Heart right ventricle (tissue), 16 donors: ENCODE results near the gene WWOX. TPM values are rescaled to one million over a fixed set of nuclear protein-coding genes. Genes with fewer than 3 reads are reported as not detected.
"Not testable (repeated sequence)": the region's sequence is repeated elsewhere in the genome, so short reads cannot be mapped to it uniquely, and the experiment has no call there.

Experiments
- ATAC-seq, 8 donors: fragments of 200-7000 bp; cut with Tn5 transposase; one replicate each; pipeline ENCODE4 v1.9.1; 2020; ENCODE audit warnings: mild to moderate bottlenecking in 8 of 8, moderate library complexity in 8 of 8, moderate number of reproducible peaks in 1 of 8
- DNase-seq, 2 donors: peaks; one replicate each; pipeline ENCODE4 v3.0.0-alpha.2; 2020
- H3K27ac ChIP-seq, 10 donors: fragments of 200-600 bp; sonication (generic) in 2 of 10; one replicate each; pipeline versions ENCODE4 v1.5.0 to v1.8.0; 2020 to 2022; ENCODE audit warnings: mild to moderate bottlenecking in 3 of 10
- H3K27me3 ChIP-seq, 7 donors: fragments of 200-600 bp; one replicate each; pipeline ENCODE4 v1.8.0; 2021 to 2022; ENCODE audit warnings: mild to moderate bottlenecking in 2 of 7
- H3K36me3 ChIP-seq, 9 donors: fragments of 200-600 bp; sonication (generic) in 1 of 9; one replicate each; pipeline versions ENCODE4 v1.5.0 to v1.8.0; 2020 to 2022; ENCODE audit warnings: mild to moderate bottlenecking in 2 of 9
- H3K4me1 ChIP-seq, 9 donors: fragments of 200-600 bp; sonication (generic) in 1 of 9; one replicate each; pipeline versions ENCODE4 v1.5.0 to v1.8.0; 2020 to 2022; ENCODE audit warnings: mild to moderate bottlenecking in 4 of 9
- H3K4me3 ChIP-seq, 10 donors: fragments of 200-600 bp; sonication (generic) in 2 of 10; one replicate each; pipeline versions ENCODE4 v1.5.0 to v1.8.0; 2020 to 2022; ENCODE audit warnings: mild to moderate bottlenecking in 7 of 10, moderate library complexity in 2 of 10
- H3K9me3 ChIP-seq, 11 donors: fragments of 200-600 bp in 10 of 11; sonication (generic) in 2 of 11; one replicate each; pipeline versions ENCODE4 v1.5.0 to v1.8.0; 2013 to 2022; ENCODE audit warnings: mild to moderate bottlenecking in 2 of 11, control low read depth in 1 of 11, moderate library complexity in 1 of 11
- WGBS, 2 donors: extraction: QIAGEN DNeasy Blood & Tissue Kit; methylation state at CpG; one replicate each; pipeline ENCODE4 v1.1.7; 2013; ENCODE audit warnings: inconsistent platforms in 1 of 2; 5-methylcytosine and 5-hydroxymethylcytosine counted together
- intact Hi-C, 10 donors: fragments of 100-400 bp; cut with DNase I; formaldehyde crosslinking; loops; one replicate each; pipeline versions ENCODE4 v1.11.1 to v1.14.2; 2022
- polyA plus RNA-seq, 2 donors: library from polyadenylated mRNA; stranded (reverse); fragments of 200-250 nt; gene quantifications; one replicate each; pipeline ENCODE4 v1.2.3, GENCODE V29; 2013
- total RNA-seq, 10 donors: library from RNA; stranded (reverse); fragmentation: NEBNext Ultra II Directional in 3 of 10; extraction: Animal tissue kit (Norgen Biotek cat#: 25700) in 3 of 10; gene quantifications; one replicate each; pipeline versions ENCODE4 v1.2.1 to v1.2.4, GENCODE V29; 2021 to 2023
- TF ChIP-seq, protein P1 (sequence below), 9 donors: fragments of 200-600 bp; sonication (generic) in 2 of 9; IDR thresholded peaks; one replicate each; pipeline versions ENCODE4 v1.5.0 to v1.8.0; 2021 to 2022; ENCODE audit warnings: antibody characterized with exemption in 9 of 9, mild to moderate bottlenecking in 5 of 9, moderate library complexity in 1 of 9
- donor health status: Arrhythmogenic right ventricular cardiomyopathy.
- donor health status: ischemic (EF 13 %, LVEDD 7.1; RV severe dilation, severe dysfunction).
- donor health status: healthy with polysubstance abuse.
- donor health status: DM: no; HTN: yes; CAD: no.
- donor health status: DM: no; HTN: no; CAD: no.
- donor health status: ischemic (EF 25% LVEDD 6.9; RV normal size, moderate dysfunction).
- donor health status: ischemic (EF 25% LVEDD 5.7; RV mildly dilated, moderate dysfunction).
- donor health status: healthy.
- donor health status: DM: yes; HTN: yes; CAD: no.
- donor health status: Ischemic cardiomyopathy.
- donor health status: ischemic (EF 35%, LVEDD 5.7; RV mildly dilated, moderate dysfunction).
- donor health status: nonischemic (EF 11% LVEDD 7.7; RV severe dilation, severe dysfunction).
- donor health status: DM: yes; HTN: yes; CAD: no.
- donor health status: PGD.
- donor health status: ischemic (EF 29% LVEDD 5.4; RV normal size, mild dysfunction).
- donor health status: nonischemic (EF 23%, LVEDD 6.1; RV moderate dilation, normal function).

Gene WWOX
- total and polyA plus RNA-seq, 12 donors = 4.9 to 15.0 (median 9.9) TPM

GRCh38 chr16:78689028-78689427, 589.6 kb downstream of the WWOX start:
- WGBS, 2 donors = 43 to 45% methylated on average over 2 of the region's 2 CpGs
- Histone ChIP-seq H3K27ac (no peak overlapping the region), H3K27me3 (no peaks in the 10 kb centered on the region), H3K9me3 (no peaks in the 10 kb centered on the region), H3K36me3 (no peaks in the 10 kb centered on the region), H3K4me3 (no peak overlapping the region), H3K4me1 (peaks cover 0 to 24% (median 5%) of the 10 kb centered on the region in 9 donors)
- DNase-seq (no peak), ATAC-seq (no peak)
- TF ChIP-seq, protein P1, sequence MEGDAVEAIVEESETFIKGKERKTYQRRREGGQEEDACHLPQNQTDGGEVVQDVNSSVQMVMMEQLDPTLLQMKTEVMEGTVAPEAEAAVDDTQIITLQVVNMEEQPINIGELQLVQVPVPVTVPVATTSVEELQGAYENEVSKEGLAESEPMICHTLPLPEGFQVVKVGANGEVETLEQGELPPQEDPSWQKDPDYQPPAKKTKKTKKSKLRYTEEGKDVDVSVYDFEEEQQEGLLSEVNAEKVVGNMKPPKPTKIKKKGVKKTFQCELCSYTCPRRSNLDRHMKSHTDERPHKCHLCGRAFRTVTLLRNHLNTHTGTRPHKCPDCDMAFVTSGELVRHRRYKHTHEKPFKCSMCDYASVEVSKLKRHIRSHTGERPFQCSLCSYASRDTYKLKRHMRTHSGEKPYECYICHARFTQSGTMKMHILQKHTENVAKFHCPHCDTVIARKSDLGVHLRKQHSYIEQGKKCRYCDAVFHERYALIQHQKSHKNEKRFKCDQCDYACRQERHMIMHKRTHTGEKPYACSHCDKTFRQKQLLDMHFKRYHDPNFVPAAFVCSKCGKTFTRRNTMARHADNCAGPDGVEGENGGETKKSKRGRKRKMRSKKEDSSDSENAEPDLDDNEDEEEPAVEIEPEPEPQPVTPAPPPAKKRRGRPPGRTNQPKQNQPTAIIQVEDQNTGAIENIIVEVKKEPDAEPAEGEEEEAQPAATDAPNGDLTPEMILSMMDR (IDR thresholded peaks at IDR 0.05) = no peak
- intact Hi-C loops = loop anchor here in 1 of 10 donors (5.0 kb wide), 1 partner anchor 182 kb away; no protein-coding TSS in a partner anchor

DNA sequence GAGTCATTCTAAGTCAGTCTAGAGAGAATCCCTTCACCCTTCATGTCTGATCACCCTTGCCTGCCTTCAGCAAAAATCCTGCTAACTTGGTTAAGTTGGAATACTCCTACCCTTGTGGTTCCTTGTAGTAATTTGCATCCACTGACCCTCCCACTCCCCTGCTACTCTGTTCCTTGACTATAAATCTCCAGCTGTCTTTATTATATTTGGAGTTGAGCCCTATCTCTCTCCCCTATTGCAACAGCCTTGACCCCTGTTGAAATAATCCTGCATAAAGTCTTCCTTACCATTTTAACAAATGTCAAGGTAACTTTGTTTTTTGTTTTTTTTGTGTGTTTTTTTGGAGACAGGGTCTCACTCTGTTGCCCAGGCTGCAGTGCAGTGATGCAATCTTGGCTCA, 590.1 kb downstream of the WWOX start:
- H3K4me1 ChIP-seq = peaks cover 0 to 19% (median under 1%) of the 10 kb centered on the region in 9 donors
- no peaks in the 10 kb centered on the region for H3K27me3 ChIP-seq
- H3K4me3 ChIP-seq = no peak overlapping the region
- no peak for ATAC-seq
- DNase-seq = no peak
- no peak overlapping the region for H3K27ac ChIP-seq
- no peaks in the 10 kb centered on the region for H3K36me3 ChIP-seq
- intact Hi-C loops = loop anchor here in 1 of 10 donors (5.0 kb wide), 1 partner anchor 182 kb away; no protein-coding TSS in a partner anchor
- no peaks in the 10 kb centered on the region for H3K9me3 ChIP-seq
- TF ChIP-seq, protein P1 (IDR thresholded peaks at IDR 0.05) = no peak

DNA sequence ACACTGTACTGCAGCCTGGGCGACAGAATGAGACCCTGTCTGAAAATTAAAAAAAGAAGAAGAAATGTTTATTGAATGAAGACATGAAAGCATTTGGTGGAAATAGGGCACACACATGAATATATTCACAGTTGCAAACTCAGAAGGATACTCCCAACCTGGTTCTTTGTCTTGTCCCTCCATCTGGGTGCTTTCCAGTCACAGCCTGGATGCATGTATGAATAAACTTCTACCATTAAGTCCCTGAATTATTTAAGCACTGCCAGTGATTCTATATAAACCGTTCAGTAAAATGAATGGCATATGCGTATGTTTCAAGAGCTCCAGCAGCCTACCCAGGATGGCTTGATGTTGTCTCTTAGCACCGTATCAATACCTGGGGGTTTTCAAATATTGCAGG, 591.1 kb downstream of the WWOX start:
- DNase-seq = no peak
- Histone ChIP-seq H3K27me3 (no peaks in the 10 kb centered on the region), H3K4me3 (no peak overlapping the region), H3K4me1 (peaks cover 0 to 11% (median 3%) of the 10 kb centered on the region in 9 donors), H3K36me3 (no peaks in the 10 kb centered on the region), H3K27ac (no peak overlapping the region), H3K9me3 (no peaks in the 10 kb centered on the region)
- intact Hi-C loops = no loop called here
- no peak for ATAC-seq
- WGBS, 2 donors = 95 to 97% methylated on average over 4 of the region's 4 CpGs
- TF ChIP-seq, protein P1 (IDR thresholded peaks at IDR 0.05) = no peak

- H3K4me1 ChIP-seq, H3K9me3 ChIP-seq, H3K4me3 ChIP-seq, ATAC-seq, intact Hi-C loops, DNase-seq, H3K36me3 ChIP-seq, H3K27ac ChIP-seq, H3K27me3 ChIP-seq: not testable (repeated sequence)
- WGBS, 2 donors = 83 to 98% methylated on average over 3 of the region's 3 CpGs
Measured at GRCh38 chr16:78691746-78692145, 592.3 kb downstream of the WWOX start.

GRCh38 chr16:78693496-78693895, 594.0 kb downstream of the WWOX start:
- intact Hi-C loops = no loop called here
- H3K9me3 ChIP-seq = peaks cover 0 to 4% (median 0%) of the 10 kb centered on the region in 11 donors
- H3K27ac ChIP-seq = no peak overlapping the region
- TF ChIP-seq, protein P1 (IDR thresholded peaks at IDR 0.05) = no peak
- 95 to 97% methylated on average over 5 of the region's 5 CpGs for WGBS, 2 donors
- H3K4me1 ChIP-seq = peaks cover 0 to 7% (median 0%) of the 10 kb centered on the region in 9 donors
- no peak for ATAC-seq
- H3K4me3 ChIP-seq = no peak overlapping the region
- H3K27me3 ChIP-seq = no peaks in the 10 kb centered on the region
- no peak for DNase-seq
- no peaks in the 10 kb centered on the region for H3K36me3 ChIP-seq
